ENCODE measurements around the gene SLC25A31. TPM values are rescaled to one million over a fixed set of nuclear protein-coding genes. Genes with fewer than 3 reads are reported as not detected.

SLC25A31 gene
- total RNA-seq, 3 donors from 2014 or later = not detected

DNA sequence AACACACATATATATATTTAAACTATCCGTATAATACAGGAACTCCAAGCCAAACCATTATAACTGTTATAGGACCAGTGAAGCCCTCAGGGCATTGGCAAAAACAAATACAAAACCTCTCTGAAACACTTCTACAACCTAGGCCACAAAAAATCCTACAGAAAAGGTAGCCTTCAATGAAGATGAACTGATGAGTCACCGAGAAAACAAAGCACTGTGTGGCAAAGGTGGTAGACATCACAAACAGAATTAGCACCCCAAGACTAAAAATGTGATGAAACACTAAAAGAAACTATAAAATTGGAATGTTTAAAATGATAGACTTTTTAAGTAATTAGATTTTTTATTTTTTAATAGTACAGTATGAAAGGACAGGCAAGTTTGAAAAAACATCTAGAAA, 46.4 kb downstream of the SLC25A31 start:
- no peaks in the 10 kb centered on the region for H3K9me3 ChIP-seq
- ATAC-seq = no peak
- intact Hi-C loops (cut with DNase I, micrococcal nuclease) = no loop called here

DNA sequence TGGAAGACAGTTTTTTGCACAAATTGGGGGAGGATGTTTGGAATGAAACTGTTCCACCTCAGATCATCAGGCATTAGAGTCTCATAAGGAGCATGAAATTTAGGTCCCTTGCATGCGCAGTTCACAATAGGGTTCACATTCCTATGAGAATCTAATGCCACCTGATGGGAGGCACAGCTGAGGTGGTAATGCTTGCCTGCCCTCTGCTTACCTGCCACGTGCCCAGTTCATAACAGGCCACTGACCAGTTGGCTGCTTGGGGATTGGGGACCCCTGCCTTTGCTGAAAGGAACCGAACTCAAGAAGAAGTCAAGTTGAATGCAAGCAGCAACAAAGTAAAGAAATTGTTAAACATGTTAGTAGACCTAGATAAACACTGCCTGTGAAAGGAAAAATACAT, 47.3 kb downstream of the SLC25A31 start:
- DNase-seq (no peak), ATAC-seq (no peak)
- Histone ChIP-seq H3K36me3 (ENCODE audit: low read depth) (no peaks in the 10 kb centered on the region), H3K9me3 (no peaks in the 10 kb centered on the region), H3K4me3 (no peak overlapping the region), H3K4me1 (ENCODE audit: low read depth) (no peaks in the 10 kb centered on the region)
- intact Hi-C loops (cut with DNase I, micrococcal nuclease) = no loop called here
- TF ChIP-seq, protein P1, sequence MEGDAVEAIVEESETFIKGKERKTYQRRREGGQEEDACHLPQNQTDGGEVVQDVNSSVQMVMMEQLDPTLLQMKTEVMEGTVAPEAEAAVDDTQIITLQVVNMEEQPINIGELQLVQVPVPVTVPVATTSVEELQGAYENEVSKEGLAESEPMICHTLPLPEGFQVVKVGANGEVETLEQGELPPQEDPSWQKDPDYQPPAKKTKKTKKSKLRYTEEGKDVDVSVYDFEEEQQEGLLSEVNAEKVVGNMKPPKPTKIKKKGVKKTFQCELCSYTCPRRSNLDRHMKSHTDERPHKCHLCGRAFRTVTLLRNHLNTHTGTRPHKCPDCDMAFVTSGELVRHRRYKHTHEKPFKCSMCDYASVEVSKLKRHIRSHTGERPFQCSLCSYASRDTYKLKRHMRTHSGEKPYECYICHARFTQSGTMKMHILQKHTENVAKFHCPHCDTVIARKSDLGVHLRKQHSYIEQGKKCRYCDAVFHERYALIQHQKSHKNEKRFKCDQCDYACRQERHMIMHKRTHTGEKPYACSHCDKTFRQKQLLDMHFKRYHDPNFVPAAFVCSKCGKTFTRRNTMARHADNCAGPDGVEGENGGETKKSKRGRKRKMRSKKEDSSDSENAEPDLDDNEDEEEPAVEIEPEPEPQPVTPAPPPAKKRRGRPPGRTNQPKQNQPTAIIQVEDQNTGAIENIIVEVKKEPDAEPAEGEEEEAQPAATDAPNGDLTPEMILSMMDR (IDR thresholded peaks at IDR 0.05) = no peak

More for the DNA sequence above, 46.4 kb downstream of the SLC25A31 start:
- TF ChIP-seq, protein P1 (IDR thresholded peaks at IDR 0.05) = no peak
- Histone ChIP-seq H3K36me3 (ENCODE audit: low read depth) (no peaks in the 10 kb centered on the region), H3K4me1 (ENCODE audit: low read depth) (no peaks in the 10 kb centered on the region), H3K4me3 (no peak overlapping the region)
- no peak for DNase-seq

DNA sequence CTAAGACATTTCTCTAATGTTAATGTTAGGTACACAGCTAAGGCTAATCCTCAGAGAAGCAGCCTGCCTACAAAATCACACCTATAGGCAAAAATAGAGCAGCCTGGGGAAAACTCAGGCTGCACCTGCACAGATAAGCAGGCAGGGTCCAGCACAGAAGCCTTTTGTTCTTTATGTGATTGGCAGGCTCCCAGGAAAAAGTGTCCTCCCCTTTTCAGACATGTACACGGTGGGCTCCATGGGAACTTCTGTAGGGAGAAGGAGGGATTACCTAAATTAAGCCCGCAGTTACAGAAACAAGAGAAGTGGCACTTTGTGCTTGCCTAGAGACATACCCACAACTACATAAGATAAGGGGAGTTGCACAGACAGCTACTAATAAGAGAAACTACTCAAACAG, 47.9 kb downstream of the SLC25A31 start:
- Histone ChIP-seq H3K9me3 (no peaks in the 10 kb centered on the region), H3K4me1 (ENCODE audit: low read depth) (no peaks in the 10 kb centered on the region), H3K4me3 (no peak overlapping the region), H3K36me3 (ENCODE audit: low read depth) (no peaks in the 10 kb centered on the region)
- ATAC-seq = no peak
- DNase-seq = no peak
- TF ChIP-seq, protein P1 (IDR thresholded peaks at IDR 0.05) = no peak
- intact Hi-C loops (cut with DNase I, micrococcal nuclease) = no loop called here

DNA sequence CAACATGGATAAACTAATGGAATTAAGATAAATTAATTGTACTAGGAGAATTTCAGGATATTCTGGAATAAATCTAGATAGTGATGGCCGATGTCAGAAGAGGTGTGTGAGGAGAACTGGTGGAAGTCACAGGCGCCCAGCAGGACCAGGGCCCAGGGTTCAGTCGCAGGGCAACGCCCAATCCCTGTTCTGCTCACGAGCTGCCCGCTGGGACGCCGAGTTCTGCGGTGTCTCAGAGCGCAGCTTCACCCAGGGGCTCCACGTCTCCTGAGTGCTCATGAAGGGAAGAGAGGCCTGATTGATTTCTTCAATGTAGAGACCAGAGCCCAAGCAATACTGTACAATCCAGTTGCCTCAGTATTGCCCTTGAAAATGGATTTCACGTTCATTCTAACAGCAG, 50.4 kb downstream of the SLC25A31 start:
- Histone ChIP-seq H3K36me3 (ENCODE audit: low read depth) (no peaks in the 10 kb centered on the region), H3K4me1 (ENCODE audit: low read depth) (no peaks in the 10 kb centered on the region), H3K4me3 (no peak overlapping the region), H3K9me3 (no peaks in the 10 kb centered on the region)
- intact Hi-C loops (cut with DNase I, micrococcal nuclease) = no loop called here
- DNase-seq = no peak
- TF ChIP-seq, protein P1 (IDR thresholded peaks at IDR 0.05) = no peak
- no peak for ATAC-seq

DNA sequence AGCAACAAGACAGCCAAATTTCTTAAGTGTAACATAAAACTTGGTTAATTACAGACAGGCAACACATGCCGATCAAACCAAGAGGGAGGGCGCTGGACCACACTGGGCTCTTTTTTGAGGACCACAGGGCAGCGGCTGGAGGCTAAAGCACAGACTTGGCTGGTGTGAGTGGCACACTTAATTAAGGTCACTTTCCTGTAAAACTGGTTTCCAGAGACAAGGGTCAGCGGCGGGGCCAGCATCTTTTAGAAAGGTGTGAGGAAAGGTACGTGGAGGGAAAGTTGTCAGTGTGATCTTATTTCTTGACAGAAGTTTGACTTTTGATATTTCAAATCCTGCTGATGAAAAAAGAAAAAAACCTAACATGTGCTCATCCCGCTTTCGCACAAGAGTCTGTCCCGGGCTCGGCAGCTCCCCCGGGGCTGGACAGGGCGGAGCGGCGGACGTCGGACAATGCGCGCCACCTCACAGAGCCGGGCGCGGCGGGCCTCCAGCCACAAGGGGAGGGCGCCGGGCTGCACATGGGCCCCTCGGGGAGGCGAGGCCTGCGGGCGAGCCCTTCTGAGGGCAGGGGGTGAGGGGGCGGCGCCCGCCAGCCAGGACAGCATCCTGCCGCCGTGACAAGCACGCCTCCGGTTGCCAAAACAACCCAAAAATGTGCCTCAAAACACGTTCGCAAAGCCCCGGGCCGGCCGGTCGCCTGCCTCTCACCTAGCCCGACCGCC, 51.3 kb downstream of the SLC25A31 start:
- Histone ChIP-seq H3K36me3 (ENCODE audit: low read depth) (no peaks in the 10 kb centered on the region), H3K9me3 (no peaks in the 10 kb centered on the region), H3K4me1 (ENCODE audit: low read depth) (no peaks in the 10 kb centered on the region), H3K4me3 (peak overlapping the region; percentile 15)
- DNase-seq = peak in 1 of 3 donors; percentile 46
- intact Hi-C loops (cut with DNase I, micrococcal nuclease) = no loop called here
- TF ChIP-seq, protein P1 (IDR thresholded peaks at IDR 0.05) = no peak
- ATAC-seq = peak; percentile 73

DNA sequence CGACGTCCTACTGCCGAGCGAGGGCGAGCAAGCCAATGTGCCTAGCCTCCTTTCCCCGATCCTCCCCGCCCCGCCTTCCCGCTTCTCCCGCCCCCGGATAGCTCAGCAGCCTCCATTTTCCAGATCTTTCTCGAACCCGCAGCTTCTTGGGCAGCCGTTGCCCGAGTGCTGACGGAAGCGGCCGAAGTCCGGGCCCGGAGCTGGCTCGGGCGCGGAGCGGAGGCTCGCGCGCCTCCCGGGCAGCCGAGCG, 51.8 kb downstream of the SLC25A31 start:
- intact Hi-C loops (cut with DNase I, micrococcal nuclease) = no loop called here
- Histone ChIP-seq H3K4me3 (peak overlapping the region; percentile 15), H3K4me1 (ENCODE audit: low read depth) (no peaks in the 10 kb centered on the region), H3K9me3 (no peaks in the 10 kb centered on the region), H3K36me3 (ENCODE audit: low read depth) (no peaks in the 10 kb centered on the region)
- DNase-seq (peak; percentile 87 to 92 (median 88)), ATAC-seq (peak; percentile 98)
- TF ChIP-seq, protein P1 (IDR thresholded peaks at IDR 0.05) = no peak
